Limb (tissue), 2 donors: Measurements from ENCODE around the gene GRIK1.
A peak's percentile ranks its signal among the peaks of the same experiment; 100 is the strongest.
"Not testable (repeated sequence)": the region's sequence is repeated elsewhere in the genome, so short reads cannot be mapped to it uniquely, and the experiment has no call there.

Experiments used
- DNase-seq, 2 donors: peaks; one replicate each; pipeline ENCODE4 v3.0.0-alpha.2; 2016; ENCODE audit errors: extremely low spot score in 2 of 2

GRIK1 gene

GRCh38 chr21:29939924-29940275, at the start of gene GRIK1:
Gene GRIK1, minus strand, starts transcription at chr21:29939996.
- DNase-seq: peak in 1 of 2 donors; percentile 24

GRCh38 chr21:29987762-29988161, 48.0 kb upstream of the GRIK1 start:
- DNase-seq: no peak

GRCh38 chr21:29985866-29986265, 46.1 kb upstream of the GRIK1 start:
- DNase-seq: no peak

GRCh38 chr21:29979043-29979442, 39.2 kb upstream of the GRIK1 start:
- no peak for DNase-seq

GRCh38 chr21:29975776-29976175, 36.0 kb upstream of the GRIK1 start:
- DNase-seq: no peak

- DNase-seq: no peak
Measured at GRCh38 chr21:29973258-29973657, 33.5 kb upstream of the GRIK1 start.

GRCh38 chr21:29961291-29962027, 21.7 kb upstream of the GRIK1 start:
- DNase-seq: no peak

- DNase-seq: no peak
Measured at GRCh38 chr21:29958551-29958950, 18.8 kb upstream of the GRIK1 start.

GRCh38 chr21:29958035-29958434, 18.2 kb upstream of the GRIK1 start:
- not testable (repeated sequence) for DNase-seq

GRCh38 chr21:29953690-29954089, 13.9 kb upstream of the GRIK1 start:
- no peak for DNase-seq

GRCh38 chr21:29953072-29953471, 13.3 kb upstream of the GRIK1 start:
- no peak for DNase-seq

- no peak for DNase-seq
Measured at GRCh38 chr21:29951911-29952310, 12.1 kb upstream of the GRIK1 start.

- no peak for DNase-seq
Measured at GRCh38 chr21:29949991-29950390, 10.2 kb upstream of the GRIK1 start.

GRCh38 chr21:29947119-29947518, 7.3 kb upstream of the GRIK1 start:
- no peak for DNase-seq

GRCh38 chr21:29943885-29944284, 4.1 kb upstream of the GRIK1 start:
- no peak for DNase-seq

- DNase-seq: no peak
Measured at GRCh38 chr21:29942034-29942433, 2.2 kb upstream of the GRIK1 start.

GRCh38 chr21:29940991-29941390, 1.2 kb upstream of the GRIK1 start:
- DNase-seq: no peak

GRCh38 chr21:29940361-29940760, 565 bp upstream of the GRIK1 start:
- DNase-seq: no peak

- DNase-seq: peak; percentile 23 to 64
Measured at GRCh38 chr21:29939104-29939923, 482 bp downstream of the GRIK1 start.

- no peak for DNase-seq
Measured at GRCh38 chr21:29938776-29939103, 1.1 kb downstream of the GRIK1 start.

GRCh38 chr21:29933088-29933487, 6.7 kb downstream of the GRIK1 start:
- no peak for DNase-seq

- no peak for DNase-seq
Measured at GRCh38 chr21:29928537-29928936, 11.3 kb downstream of the GRIK1 start.

GRCh38 chr21:29920938-29921337, 18.9 kb downstream of the GRIK1 start:
- DNase-seq: no peak
